GM23338 (cell line): Measurements from ENCODE around the gene AMTN. TPM values are rescaled to one million over a fixed set of nuclear protein-coding genes. Genes with fewer than 3 reads are reported as not detected.

Source experiments
- ATAC-seq: fragments of 200-7000 bp; cut with Tn5 transposase; 3 replicates; pipeline ENCODE4 v1.9.1; 2020
- DNase-seq: peaks from one replicate; pipeline ENCODE4 v3.0.0-alpha.2; 2015; ENCODE audit warnings: low spot score
- H2AFZ ChIP-seq: fragments of 200-600 bp; sonication (generic); 2 replicates; pipeline ENCODE4 v1.8.0; 2016; ENCODE audit warnings: antibody characterized with exemption, mild to moderate bottlenecking, moderate library complexity
- H3F3A ChIP-seq: fragments of 200-600 bp; sonication (generic); replicated peaks from 2 replicates; pipeline ENCODE4 v1.8.0; 2017; ENCODE audit warnings: antibody characterized with exemption, mixed run types, low read depth
- H3K27ac ChIP-seq: fragments of 200-600 bp; sonication (generic); 2 replicates; pipeline ENCODE4 v1.6.1; 2016; ENCODE audit warnings: low read depth
- H3K27me3 ChIP-seq: fragments of 200-600 bp; sonication (generic); 2 replicates; pipeline ENCODE4 v1.8.0; 2016; ENCODE audit warnings: mild to moderate bottlenecking, mixed run types, moderate library complexity; ENCODE audit not compliant: insufficient read depth
- H3K36me3 ChIP-seq: fragments of 200-600 bp; sonication (generic); 2 replicates; pipeline ENCODE4 v1.8.0; 2016; ENCODE audit warnings: mild to moderate bottlenecking; ENCODE audit not compliant: insufficient read depth
- H3K4me1 ChIP-seq: fragments of 200-600 bp; sonication (generic); 2 replicates; pipeline ENCODE4 v1.8.0; 2016; ENCODE audit warnings: mild to moderate bottlenecking, moderate library complexity; ENCODE audit not compliant: insufficient read depth
- H3K4me2 ChIP-seq: fragments of 200-600 bp; sonication (generic); 2 replicates; pipeline ENCODE4 v1.7.1; 2017; ENCODE audit warnings: mixed run types
- H3K4me3 ChIP-seq: fragments of 200-600 bp; sonication (generic); 2 replicates; pipeline ENCODE4 v1.6.1; 2016; ENCODE audit warnings: mixed run types
- H3K79me2 ChIP-seq: fragments of 200-600 bp; sonication (generic); replicated peaks from 2 replicates; pipeline ENCODE4 v1.8.0; 2017; ENCODE audit warnings: mild to moderate bottlenecking; ENCODE audit not compliant: insufficient read depth
- H3K9me2 ChIP-seq: fragments of 200-600 bp; sonication (generic); 2 replicates; pipeline ENCODE4 v1.8.0; 2017; ENCODE audit not compliant: insufficient read depth
- H4K20me1 ChIP-seq: fragments of 200-600 bp; sonication (generic); replicated peaks from 2 replicates; pipeline ENCODE4 v1.8.0; 2017; ENCODE audit warnings: mild to moderate bottlenecking; ENCODE audit not compliant: insufficient read depth
- H3K27ac Mint-ChIP-seq: 2 replicates; pipeline ENCODE4 v1.8.0; 2020; ENCODE audit warnings: inconsistent platforms, mild to moderate bottlenecking, moderate library complexity, mixed read lengths
- H3K27me3 Mint-ChIP-seq: 3 replicates; pipeline ENCODE4 v1.8.0; 2022; ENCODE audit warnings: low read depth, mild to moderate bottlenecking, moderate library complexity, mixed read lengths, inconsistent platforms; ENCODE audit not compliant: insufficient read depth, poor library complexity
- H3K36me3 Mint-ChIP-seq: 3 replicates; pipeline ENCODE4 v1.8.0; 2021; ENCODE audit warnings: low read depth, mild to moderate bottlenecking, inconsistent platforms, moderate library complexity, mixed read lengths
- H3K4me1 Mint-ChIP-seq: 3 replicates; pipeline ENCODE4 v1.8.0; 2020; ENCODE audit warnings: mild to moderate bottlenecking, inconsistent platforms, mixed read lengths
- H3K4me3 Mint-ChIP-seq: 3 replicates; pipeline ENCODE4 v1.8.0; 2021; ENCODE audit warnings: moderate library complexity, mild to moderate bottlenecking, inconsistent platforms, mixed read lengths
- H3K9me3 Mint-ChIP-seq: 3 replicates; pipeline ENCODE4 v1.8.0; 2020; ENCODE audit warnings: moderate library complexity, mild to moderate bottlenecking, inconsistent platforms, mixed read lengths
- CREB1 ChIP-seq: fragments of 250-450 bp; sonication (Bioruptor Pico); IDR thresholded peaks from 2 replicates; pipeline ENCODE4 v1.5.0; 2020; ENCODE audit warnings: low read depth, mild to moderate bottlenecking, moderate library complexity
- ETS1 ChIP-seq: IDR thresholded peaks from 2 replicates; pipeline ENCODE4 v1.6.1; 2016; ENCODE audit warnings: antibody characterized with exemption
- EZH2 ChIP-seq: fragments of 200-600 bp; sonication (generic); IDR thresholded peaks from one replicate; pipeline ENCODE4 v1.8.0; 2017; ENCODE audit warnings: antibody characterized with exemption, mild to moderate bottlenecking, low read depth; ENCODE audit not compliant: unreplicated experiment
- EZH2phosphoT487 ChIP-seq: fragments of 200-600 bp; sonication (generic); IDR thresholded peaks from one replicate; pipeline ENCODE4 v1.8.1; 2018; ENCODE audit warnings: antibody characterized with exemption; ENCODE audit not compliant: unreplicated experiment
- JUNB ChIP-seq: IDR thresholded peaks from one replicate; pipeline ENCODE4 v1.6.1; 2016; ENCODE audit warnings: antibody characterized with exemption; ENCODE audit not compliant: unreplicated experiment
- POLR2AphosphoS5 ChIP-seq: IDR thresholded peaks from 2 replicates; pipeline ENCODE4 v1.6.1; 2016; ENCODE audit warnings: antibody characterized with exemption, low read depth
- STAT1 ChIP-seq: IDR thresholded peaks from one replicate; pipeline ENCODE4 v1.6.1; 2016; ENCODE audit warnings: antibody characterized with exemption; ENCODE audit not compliant: unreplicated experiment
- ZNF331 ChIP-seq: fragments of 250-450 bp; sonication (Bioruptor Pico); IDR thresholded peaks from 2 replicates; pipeline ENCODE4 v1.5.0; 2020; ENCODE audit warnings: low read depth, mild to moderate bottlenecking, moderate library complexity
- polyA plus RNA-seq: library from polyadenylated mRNA; unstranded; fragments of >200 nt; fragmentation: Nextera tagmentation; extraction: Ambion mirVana; gene quantifications from 2 replicates; pipeline ENCODE4 v1.2.1, GENCODE V29; 2016
- total RNA-seq: library from RNA; depleted of rRNA; stranded (reverse); fragments of >200 nt; shearing (Covaris generic); gene quantifications from 2 replicates; pipeline ENCODE4 v1.2.3, GENCODE V29; 2014
- TF ChIP-seq, protein P1 (sequence below): IDR thresholded peaks from one replicate; pipeline ENCODE4 v1.6.1; 2018; ENCODE audit warnings: antibody characterized with exemption; ENCODE audit not compliant: unreplicated experiment
- TF ChIP-seq, protein P2 (sequence below): fragments of 250-450 bp; sonication (Bioruptor Pico); IDR thresholded peaks from 2 replicates; pipeline ENCODE4 v1.5.0; 2020; ENCODE audit warnings: mild to moderate bottlenecking, moderate library complexity

Gene AMTN
- total and polyA plus RNA-seq, 2 experiments from 2014 or later: not detected

GRCh38 chr4:70508801-70509200, 9.6 kb upstream of the AMTN start (continued):
- TF ChIP-seq, protein P1, sequence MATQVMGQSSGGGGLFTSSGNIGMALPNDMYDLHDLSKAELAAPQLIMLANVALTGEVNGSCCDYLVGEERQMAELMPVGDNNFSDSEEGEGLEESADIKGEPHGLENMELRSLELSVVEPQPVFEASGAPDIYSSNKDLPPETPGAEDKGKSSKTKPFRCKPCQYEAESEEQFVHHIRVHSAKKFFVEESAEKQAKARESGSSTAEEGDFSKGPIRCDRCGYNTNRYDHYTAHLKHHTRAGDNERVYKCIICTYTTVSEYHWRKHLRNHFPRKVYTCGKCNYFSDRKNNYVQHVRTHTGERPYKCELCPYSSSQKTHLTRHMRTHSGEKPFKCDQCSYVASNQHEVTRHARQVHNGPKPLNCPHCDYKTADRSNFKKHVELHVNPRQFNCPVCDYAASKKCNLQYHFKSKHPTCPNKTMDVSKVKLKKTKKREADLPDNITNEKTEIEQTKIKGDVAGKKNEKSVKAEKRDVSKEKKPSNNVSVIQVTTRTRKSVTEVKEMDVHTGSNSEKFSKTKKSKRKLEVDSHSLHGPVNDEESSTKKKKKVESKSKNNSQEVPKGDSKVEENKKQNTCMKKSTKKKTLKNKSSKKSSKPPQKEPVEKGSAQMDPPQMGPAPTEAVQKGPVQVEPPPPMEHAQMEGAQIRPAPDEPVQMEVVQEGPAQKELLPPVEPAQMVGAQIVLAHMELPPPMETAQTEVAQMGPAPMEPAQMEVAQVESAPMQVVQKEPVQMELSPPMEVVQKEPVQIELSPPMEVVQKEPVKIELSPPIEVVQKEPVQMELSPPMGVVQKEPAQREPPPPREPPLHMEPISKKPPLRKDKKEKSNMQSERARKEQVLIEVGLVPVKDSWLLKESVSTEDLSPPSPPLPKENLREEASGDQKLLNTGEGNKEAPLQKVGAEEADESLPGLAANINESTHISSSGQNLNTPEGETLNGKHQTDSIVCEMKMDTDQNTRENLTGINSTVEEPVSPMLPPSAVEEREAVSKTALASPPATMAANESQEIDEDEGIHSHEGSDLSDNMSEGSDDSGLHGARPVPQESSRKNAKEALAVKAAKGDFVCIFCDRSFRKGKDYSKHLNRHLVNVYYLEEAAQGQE: no peak
- TF ChIP-seq CREB1 (CRISPR knock-in tag) (no peak), STAT1 (no peak)
- TF ChIP-seq, protein P2, sequence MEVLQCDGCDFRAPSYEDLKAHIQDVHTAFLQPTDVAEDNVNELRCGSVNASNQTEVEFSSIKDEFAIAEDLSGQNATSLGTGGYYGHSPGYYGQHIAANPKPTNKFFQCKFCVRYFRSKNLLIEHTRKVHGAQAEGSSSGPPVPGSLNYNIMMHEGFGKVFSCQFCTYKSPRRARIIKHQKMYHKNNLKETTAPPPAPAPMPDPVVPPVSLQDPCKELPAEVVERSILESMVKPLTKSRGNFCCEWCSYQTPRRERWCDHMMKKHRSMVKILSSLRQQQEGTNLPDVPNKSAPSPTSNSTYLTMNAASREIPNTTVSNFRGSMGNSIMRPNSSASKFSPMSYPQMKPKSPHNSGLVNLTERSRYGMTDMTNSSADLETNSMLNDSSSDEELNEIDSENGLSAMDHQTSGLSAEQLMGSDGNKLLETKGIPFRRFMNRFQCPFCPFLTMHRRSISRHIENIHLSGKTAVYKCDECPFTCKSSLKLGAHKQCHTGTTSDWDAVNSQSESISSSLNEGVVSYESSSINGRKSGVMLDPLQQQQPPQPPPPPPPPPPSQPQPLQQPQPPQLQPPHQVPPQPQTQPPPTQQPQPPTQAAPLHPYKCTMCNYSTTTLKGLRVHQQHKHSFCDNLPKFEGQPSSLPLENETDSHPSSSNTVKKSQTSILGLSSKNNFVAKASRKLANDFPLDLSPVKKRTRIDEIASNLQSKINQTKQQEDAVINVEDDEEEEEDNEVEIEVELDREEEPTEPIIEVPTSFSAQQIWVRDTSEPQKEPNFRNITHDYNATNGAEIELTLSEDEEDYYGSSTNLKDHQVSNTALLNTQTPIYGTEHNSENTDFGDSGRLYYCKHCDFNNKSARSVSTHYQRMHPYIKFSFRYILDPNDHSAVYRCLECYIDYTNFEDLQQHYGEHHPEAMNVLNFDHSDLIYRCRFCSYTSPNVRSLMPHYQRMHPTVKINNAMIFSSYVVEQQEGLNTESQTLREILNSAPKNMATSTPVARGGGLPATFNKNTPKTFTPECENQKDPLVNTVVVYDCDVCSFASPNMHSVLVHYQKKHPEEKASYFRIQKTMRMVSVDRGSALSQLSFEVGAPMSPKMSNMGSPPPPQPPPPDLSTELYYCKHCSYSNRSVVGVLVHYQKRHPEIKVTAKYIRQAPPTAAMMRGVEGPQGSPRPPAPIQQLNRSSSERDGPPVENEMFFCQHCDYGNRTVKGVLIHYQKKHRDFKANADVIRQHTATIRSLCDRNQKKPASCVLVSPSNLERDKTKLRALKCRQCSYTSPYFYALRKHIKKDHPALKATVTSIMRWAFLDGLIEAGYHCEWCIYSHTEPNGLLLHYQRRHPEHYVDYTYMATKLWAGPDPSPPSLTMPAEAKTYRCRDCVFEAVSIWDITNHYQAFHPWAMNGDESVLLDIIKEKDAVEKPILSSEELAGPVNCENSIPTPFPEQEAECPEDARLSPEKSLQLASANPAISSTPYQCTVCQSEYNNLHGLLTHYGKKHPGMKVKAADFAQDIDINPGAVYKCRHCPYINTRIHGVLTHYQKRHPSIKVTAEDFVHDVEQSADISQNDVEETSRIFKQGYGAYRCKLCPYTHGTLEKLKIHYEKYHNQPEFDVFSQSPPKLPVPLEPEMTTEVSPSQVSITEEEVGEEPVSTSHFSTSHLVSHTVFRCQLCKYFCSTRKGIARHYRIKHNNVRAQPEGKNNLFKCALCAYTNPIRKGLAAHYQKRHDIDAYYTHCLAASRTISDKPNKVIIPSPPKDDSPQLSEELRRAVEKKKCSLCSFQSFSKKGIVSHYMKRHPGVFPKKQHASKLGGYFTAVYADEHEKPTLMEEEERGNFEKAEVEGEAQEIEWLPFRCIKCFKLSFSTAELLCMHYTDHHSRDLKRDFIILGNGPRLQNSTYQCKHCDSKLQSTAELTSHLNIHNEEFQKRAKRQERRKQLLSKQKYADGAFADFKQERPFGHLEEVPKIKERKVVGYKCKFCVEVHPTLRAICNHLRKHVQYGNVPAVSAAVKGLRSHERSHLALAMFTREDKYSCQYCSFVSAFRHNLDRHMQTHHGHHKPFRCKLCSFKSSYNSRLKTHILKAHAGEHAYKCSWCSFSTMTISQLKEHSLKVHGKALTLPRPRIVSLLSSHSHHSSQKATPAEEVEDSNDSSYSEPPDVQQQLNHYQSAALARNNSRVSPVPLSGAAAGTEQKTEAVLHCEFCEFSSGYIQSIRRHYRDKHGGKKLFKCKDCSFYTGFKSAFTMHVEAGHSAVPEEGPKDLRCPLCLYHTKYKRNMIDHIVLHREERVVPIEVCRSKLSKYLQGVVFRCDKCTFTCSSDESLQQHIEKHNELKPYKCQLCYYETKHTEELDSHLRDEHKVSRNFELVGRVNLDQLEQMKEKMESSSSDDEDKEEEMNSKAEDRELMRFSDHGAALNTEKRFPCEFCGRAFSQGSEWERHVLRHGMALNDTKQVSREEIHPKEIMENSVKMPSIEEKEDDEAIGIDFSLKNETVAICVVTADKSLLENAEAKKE (CRISPR knock-in tag): no peak

DNA sequence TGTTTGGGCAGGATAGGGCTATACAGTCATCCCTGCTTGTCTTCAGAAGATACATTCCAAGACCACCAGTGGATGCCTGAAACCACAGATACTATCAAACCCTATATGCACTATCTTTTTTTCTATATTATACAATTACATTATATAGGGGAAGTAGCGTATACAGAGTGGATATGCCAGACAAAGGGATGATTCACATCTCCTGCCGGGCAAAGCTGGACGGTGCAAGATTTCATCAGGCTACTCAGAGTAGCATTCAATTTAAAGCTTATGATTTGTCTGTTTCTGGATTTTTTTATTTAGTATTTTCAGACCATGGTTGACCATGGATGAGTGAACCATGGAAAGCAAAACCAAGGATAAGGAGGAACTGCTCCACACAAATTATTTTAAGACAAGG, 7.0 kb upstream of the AMTN start:
- no peaks in the 10 kb centered on the region for H3F3A ChIP-seq
- no peaks in the 10 kb centered on the region for H3K27me3 Mint-ChIP-seq
- no peak overlapping the region for H3K27ac Mint-ChIP-seq
- H3K9me2 ChIP-seq: 0 out of 2 replicates have a peak, but pooled peaks cover 6% of the 10 kb centered on the region
- no peaks in the 10 kb centered on the region for H3K27me3 ChIP-seq
- no peaks in the 10 kb centered on the region for H3K4me1 Mint-ChIP-seq
- no peak overlapping the region for H3K27ac ChIP-seq
- H3K4me3 Mint-ChIP-seq: no peak overlapping the region
- no peak overlapping the region for H3K4me3 ChIP-seq
- H3K79me2 ChIP-seq: no peaks in the 10 kb centered on the region
- no peaks in the 10 kb centered on the region for H3K36me3 Mint-ChIP-seq
- no peaks in the 10 kb centered on the region for H3K36me3 ChIP-seq
- H3K4me1 ChIP-seq: no peaks in the 10 kb centered on the region
- no peaks in the 10 kb centered on the region for H3K9me3 Mint-ChIP-seq
- DNase-seq (no peak), ATAC-seq (no peak)
- no peaks in the 10 kb centered on the region for H4K20me1 ChIP-seq
- no peak overlapping the region for H2AFZ ChIP-seq
- H3K4me2 ChIP-seq: no peak overlapping the region
- TF ChIP-seq JUNB: no peak
- no peak for TF ChIP-seq POLR2AphosphoS5
- TF ChIP-seq, protein P1: no peak
- TF ChIP-seq ZNF331 (CRISPR knock-in tag): no peak
- TF ChIP-seq EZH2: no peak
- TF ChIP-seq ETS1: no peak
- TF ChIP-seq EZH2phosphoT487: no peak
